ENCODE results near the gene CLEC17A.
"Not testable (repeated sequence)": the region's sequence is repeated elsewhere in the genome, so short reads cannot be mapped to it uniquely, and the experiment has no call there.

Gene CLEC17A

GRCh38 chr19:14544977-14545715 is 37.7 kb upstream of the CLEC17A start:
- DNase-seq (ENCODE audit: extremely low read depth, low read depth): no peak
- TF ChIP-seq CTCF (IDR thresholded peaks at IDR 0.05; ENCODE audit: low read depth, low read length): no peak

- DNase-seq (ENCODE audit: extremely low read depth, low read depth): no peak
- TF ChIP-seq CTCF (IDR thresholded peaks at IDR 0.05; ENCODE audit: low read depth, low read length): no peak
Measured at GRCh38 chr19:14545716-14546082, 37.2 kb upstream of the CLEC17A start.

GRCh38 chr19:14550201-14550754 is 32.6 kb upstream of the CLEC17A start:
- DNase-seq (ENCODE audit: extremely low read depth, low read depth): no peak
- no peak for TF ChIP-seq CTCF (IDR thresholded peaks at IDR 0.05; ENCODE audit: low read depth, low read length)

DNA sequence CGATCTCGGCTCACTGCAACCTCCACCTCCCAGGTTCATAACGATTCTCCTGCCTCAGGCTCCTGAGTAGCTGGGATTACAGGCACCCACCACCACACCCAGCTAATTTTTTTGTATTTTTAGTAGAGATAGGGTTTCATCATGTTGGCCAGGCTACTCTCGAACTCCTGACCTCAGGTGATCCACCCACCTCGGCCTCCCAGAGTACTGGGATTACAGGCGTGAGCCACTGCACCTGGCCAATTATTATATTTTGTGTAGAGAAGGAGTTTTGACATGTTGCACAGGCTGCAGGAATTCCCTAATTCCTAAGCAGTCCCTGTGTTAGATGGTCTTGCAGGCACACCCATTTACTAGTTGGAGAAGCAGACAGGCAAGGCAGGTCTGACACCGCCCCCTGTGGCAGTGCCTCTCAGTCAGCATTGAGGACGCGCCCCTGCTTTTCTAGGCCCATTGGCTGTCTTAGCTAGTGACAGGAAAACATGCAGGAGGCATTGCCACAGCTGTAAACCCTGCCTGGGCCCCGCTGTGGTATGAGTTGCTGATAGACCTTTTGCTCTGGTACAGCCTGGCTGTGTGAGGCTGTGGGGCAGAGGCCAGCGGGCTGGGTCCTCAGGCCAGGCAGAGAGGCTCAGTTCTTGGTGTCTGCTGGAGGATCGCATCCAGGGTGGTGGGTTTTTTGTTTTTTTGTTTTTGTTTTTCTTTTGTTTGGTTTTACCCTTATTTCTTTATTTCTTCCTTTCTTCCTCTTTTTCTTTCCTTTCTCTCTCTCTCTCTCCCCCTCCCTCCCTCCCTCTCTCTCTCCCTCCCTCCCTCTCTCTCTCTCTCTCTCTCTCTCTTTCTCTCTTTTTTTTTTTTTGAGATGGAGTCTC is 31.5 kb upstream of the CLEC17A start:
- DNase-seq (ENCODE audit: extremely low read depth, low read depth): not testable (repeated sequence)

- DNase-seq (ENCODE audit: extremely low read depth, low read depth): not testable (repeated sequence)
Measured at GRCh38 chr19:14552006-14552360, 30.9 kb upstream of the CLEC17A start.

GRCh38 chr19:14553042-14553938 is 29.6 kb upstream of the CLEC17A start:
- no peak for DNase-seq (ENCODE audit: extremely low read depth, low read depth)
- no peak for TF ChIP-seq CTCF (IDR thresholded peaks at IDR 0.05; ENCODE audit: low read depth, low read length)

DNA sequence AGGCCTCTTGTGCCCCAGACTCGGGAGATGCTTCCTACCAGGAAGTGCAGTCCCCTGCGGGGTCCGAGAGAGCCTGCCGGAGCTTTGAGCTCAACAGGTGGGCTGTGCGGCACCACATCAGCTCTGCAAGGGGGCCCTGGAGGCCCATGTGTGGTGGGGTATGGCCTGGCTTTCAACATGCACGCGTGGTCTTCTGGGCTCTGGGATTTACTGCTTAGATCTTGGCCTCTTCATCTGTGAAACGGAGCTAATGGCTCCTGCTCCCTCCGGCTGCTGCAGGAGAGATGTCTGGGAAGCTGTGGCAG is 29.0 kb upstream of the CLEC17A start:
- no peak for DNase-seq (ENCODE audit: extremely low read depth, low read depth)
- TF ChIP-seq CTCF (IDR thresholded peaks at IDR 0.05; ENCODE audit: low read depth, low read length): no peak

DNA sequence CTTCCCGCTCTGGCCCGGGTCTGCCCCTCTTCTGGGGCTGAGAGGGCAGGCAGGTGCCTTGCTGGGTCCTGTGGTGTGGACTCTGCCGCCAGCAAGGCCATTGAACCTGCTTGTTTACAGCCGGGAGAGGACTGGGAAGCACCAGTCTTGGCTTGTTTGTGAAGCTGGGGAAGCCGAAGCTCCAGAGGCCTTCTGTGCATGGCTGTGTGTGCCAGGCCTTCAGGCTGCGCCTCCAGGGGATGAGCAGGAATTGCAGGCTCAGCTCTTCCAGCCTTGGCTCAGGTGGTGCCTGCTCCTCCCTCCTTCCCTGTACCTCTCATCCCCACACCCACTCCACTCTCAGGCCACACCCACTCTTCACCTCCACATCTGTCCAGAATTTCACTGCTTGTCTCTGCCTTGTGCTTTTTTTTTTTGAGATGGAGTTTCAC is 28.5 kb upstream of the CLEC17A start:
- DNase-seq (ENCODE audit: extremely low read depth, low read depth): no peak

More for the DNA sequence above, 28.5 kb upstream of the CLEC17A start:
- TF ChIP-seq CTCF (IDR thresholded peaks at IDR 0.05; ENCODE audit: low read depth, low read length): no peak
